Chondrocyte (in vitro differentiated cells): ENCODE results near the gene VSIG1. TPM values are rescaled to one million over a fixed set of nuclear protein-coding genes. Genes with fewer than 3 reads are reported as not detected.

Source experiments
- DNase-seq: peaks from one replicate; pipeline ENCODE4 v3.0.0; 2021; ENCODE audit warnings: mixed read lengths, low spot score
- H3K27ac Mint-ChIP-seq: one replicate; pipeline ENCODE4 v1.8.0; 2021; ENCODE audit warnings: mild to moderate bottlenecking, moderate library complexity, mixed read lengths; ENCODE audit not compliant: unreplicated experiment
- H3K27me3 Mint-ChIP-seq: 2 replicates; pipeline ENCODE4 v1.8.0; 2021; ENCODE audit warnings: low read depth, mixed read lengths
- H3K36me3 Mint-ChIP-seq: 2 replicates; pipeline ENCODE4 v1.8.0; 2021; ENCODE audit warnings: low read depth, mixed read lengths
- H3K4me1 Mint-ChIP-seq: 2 replicates; pipeline ENCODE4 v1.8.0; 2021; ENCODE audit warnings: low read depth, mild to moderate bottlenecking, mixed read lengths
- H3K4me3 Mint-ChIP-seq: one replicate; pipeline ENCODE4 v1.8.0; 2021; ENCODE audit warnings: mild to moderate bottlenecking, moderate library complexity, mixed read lengths; ENCODE audit not compliant: unreplicated experiment
- H3K9me3 Mint-ChIP-seq: 2 replicates; pipeline ENCODE4 v1.8.0; 2021; ENCODE audit warnings: low read depth, mixed read lengths
- CTCF ChIP-seq: fragments of 200-600 bp; sonication (generic); IDR thresholded peaks from 2 replicates; pipeline ENCODE4 v1.5.0; 2021; ENCODE audit warnings: antibody characterized with exemption, mild to moderate bottlenecking, moderate library complexity
- total RNA-seq: library from RNA; stranded (reverse); gene quantifications from 3 replicates; pipeline ENCODE4 v1.2.1, GENCODE V29; 2021

The VSIG1 gene
- total RNA-seq, 1 donor from 2014 or later = not detected

GRCh38 chrX:108028854-108029253 lies 16.0 kb upstream of the VSIG1 start:
- TF ChIP-seq CTCF = no peak
- Mint-ChIP-seq H3K27ac (no peak overlapping the region), H3K4me3 (no peak overlapping the region), H3K27me3 (peaks cover 29% of the 10 kb centered on the region), H3K9me3 (no peaks in the 10 kb centered on the region), H3K4me1 (no peaks in the 10 kb centered on the region), H3K36me3 (no peaks in the 10 kb centered on the region)
- no peak for DNase-seq

DNA sequence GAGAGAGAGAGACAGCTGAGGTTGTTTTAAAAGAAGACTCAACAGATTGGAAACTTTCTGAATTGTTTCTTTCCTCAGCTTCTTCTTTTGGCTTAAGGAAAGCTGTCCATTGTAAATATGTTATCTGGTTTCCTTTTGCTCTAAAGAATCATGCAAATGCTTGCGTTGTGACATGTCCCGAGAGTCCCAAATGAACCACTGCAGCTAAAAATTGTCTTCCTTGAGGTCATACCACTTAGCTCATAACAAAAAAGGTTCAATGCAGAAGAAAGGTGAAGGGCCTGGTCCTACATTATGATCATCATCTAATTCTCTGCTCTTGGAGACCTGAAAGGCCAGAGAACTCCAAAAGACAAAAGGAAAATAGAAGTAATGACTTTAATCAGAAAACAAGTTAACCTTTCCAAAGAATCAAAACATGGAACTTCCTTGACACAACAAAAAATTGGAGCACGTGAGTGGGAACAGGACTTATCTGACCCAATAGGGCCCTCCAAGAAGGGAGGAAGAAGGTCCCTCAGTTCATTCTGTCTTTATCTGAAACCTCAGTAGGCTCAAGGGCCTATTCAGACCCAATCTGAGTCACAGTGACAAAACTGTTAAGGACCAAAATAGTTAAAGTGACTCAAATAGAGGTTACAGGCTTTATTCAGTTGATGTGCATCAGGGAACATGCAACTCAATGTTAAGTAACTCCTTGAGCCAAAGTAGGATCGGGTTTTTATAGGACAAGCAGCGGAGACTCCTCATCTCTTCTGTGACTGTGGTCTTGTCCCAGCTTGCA lies 14.7 kb upstream of the VSIG1 start:
- DNase-seq = no peak
- TF ChIP-seq CTCF = no peak
- Mint-ChIP-seq H3K27me3 (peaks cover 22% of the 10 kb centered on the region), H3K9me3 (no peaks in the 10 kb centered on the region), H3K27ac (no peak overlapping the region), H3K4me1 (no peaks in the 10 kb centered on the region), H3K4me3 (no peak overlapping the region), H3K36me3 (no peaks in the 10 kb centered on the region)

- H3K4me3 Mint-ChIP-seq = no peak overlapping the region
- no peak for TF ChIP-seq CTCF
- H3K27me3 Mint-ChIP-seq = peaks cover 33% of the 10 kb centered on the region
- H3K4me1 Mint-ChIP-seq = no peaks in the 10 kb centered on the region
- no peaks in the 10 kb centered on the region for H3K36me3 Mint-ChIP-seq
- H3K9me3 Mint-ChIP-seq = no peaks in the 10 kb centered on the region
- no peak for DNase-seq
- H3K27ac Mint-ChIP-seq = no peak overlapping the region
Measured at GRCh38 chrX:108032944-108033343, 11.9 kb upstream of the VSIG1 start.

DNA sequence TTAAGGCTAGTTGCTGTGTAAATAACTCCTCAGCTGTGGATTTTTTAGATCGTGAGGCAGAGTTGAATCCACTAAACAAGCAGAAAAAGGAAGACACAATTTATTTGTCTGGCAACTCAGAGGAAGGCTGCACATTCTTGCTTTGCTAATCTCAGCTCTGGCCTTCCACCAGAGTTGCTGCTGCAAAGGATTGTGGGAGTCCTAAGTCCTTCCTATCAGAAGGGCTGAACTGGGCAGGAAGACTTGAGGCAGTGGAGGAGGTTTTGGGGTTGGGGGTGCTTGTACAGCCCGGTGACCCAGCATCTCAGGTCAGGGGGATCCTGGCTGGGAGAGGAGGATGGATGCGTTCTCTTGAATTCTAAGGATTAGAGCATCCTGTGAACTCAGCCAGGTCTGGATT lies 11.0 kb upstream of the VSIG1 start:
- no peak overlapping the region for H3K27ac Mint-ChIP-seq
- H3K27me3 Mint-ChIP-seq = peaks cover 33% of the 10 kb centered on the region
- H3K4me1 Mint-ChIP-seq = no peaks in the 10 kb centered on the region
- H3K9me3 Mint-ChIP-seq = no peaks in the 10 kb centered on the region
- no peak for DNase-seq
- H3K4me3 Mint-ChIP-seq = no peak overlapping the region
- H3K36me3 Mint-ChIP-seq = no peaks in the 10 kb centered on the region
- TF ChIP-seq CTCF = no peak

DNA sequence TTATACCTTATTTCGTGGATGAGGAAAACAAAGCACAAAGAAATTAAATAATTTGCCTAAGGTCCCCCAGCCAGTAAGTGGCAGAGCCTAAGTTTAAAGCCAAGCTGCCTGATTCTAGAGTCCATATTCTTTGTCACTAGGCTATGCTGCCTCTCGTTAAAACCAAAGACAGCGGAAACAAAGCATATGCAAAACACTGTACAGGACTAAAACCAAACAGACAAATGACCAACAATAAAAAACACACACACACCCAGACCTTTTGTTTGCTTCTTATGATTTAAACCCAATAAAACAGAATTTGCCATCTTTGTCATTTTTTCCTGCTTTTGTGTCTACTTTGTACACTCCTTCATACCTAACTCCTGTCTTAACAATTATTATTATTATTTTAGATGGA lies 10.1 kb upstream of the VSIG1 start:
- no peaks in the 10 kb centered on the region for H3K36me3 Mint-ChIP-seq
- no peak for TF ChIP-seq CTCF
- no peaks in the 10 kb centered on the region for H3K4me1 Mint-ChIP-seq
- no peaks in the 10 kb centered on the region for H3K9me3 Mint-ChIP-seq
- peaks cover 31% of the 10 kb centered on the region for H3K27me3 Mint-ChIP-seq
- H3K27ac Mint-ChIP-seq = no peak overlapping the region
- no peak for DNase-seq
- no peak overlapping the region for H3K4me3 Mint-ChIP-seq
